ENCODE results near the gene BAHCC1. TPM values are rescaled to one million over a fixed set of nuclear protein-coding genes. Genes with fewer than 3 reads are reported as not detected.

Gene BAHCC1
- total RNA-seq, 1 donor from 2014 or later, result 3.6 TPM

DNA sequence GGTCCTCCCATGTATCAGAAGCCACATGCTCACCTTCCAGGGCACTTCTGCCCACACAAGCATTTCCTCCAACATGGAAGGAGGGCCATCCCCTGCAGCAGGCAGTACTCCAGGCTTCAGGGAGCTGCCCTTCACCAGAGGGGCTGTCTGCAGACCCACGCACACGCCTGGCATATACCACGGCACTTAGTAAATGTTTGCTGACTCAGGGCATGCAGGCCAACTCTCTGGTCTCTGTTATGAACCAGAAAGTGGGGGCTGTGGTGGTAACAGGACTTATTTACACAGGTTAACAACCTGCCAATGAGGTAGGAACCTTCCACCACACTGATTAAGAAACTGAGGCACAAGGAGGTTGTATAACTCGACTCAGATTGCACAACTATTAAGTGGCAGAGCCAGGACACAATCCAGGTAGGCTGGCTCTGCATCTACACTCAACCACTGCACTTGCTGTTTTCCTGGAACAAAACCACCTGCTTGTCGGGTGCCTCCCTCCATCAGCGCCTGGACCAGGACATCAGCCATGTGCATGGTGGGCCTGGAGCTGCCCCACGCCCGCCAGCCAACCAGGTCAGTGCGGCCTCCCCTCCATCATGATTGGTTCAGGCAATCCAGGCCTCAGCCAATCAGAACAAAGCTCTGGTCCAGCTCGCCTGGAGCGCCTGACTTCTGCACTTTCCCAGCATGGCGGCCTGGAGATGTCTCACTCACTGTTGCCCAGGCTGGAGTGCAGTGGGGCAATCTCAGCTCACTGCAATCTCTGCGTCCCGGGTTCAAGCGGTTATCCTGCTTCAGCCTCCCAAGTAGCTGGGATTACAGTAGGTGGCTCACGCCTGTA, 98.2 kb downstream of the BAHCC1 start:
- no peak for DNase-seq (ENCODE audit: low spot score)

GRCh38 chr17:81494626-81495377, 99.5 kb downstream of the BAHCC1 start:
- DNase-seq (ENCODE audit: low spot score), result no peak

DNA sequence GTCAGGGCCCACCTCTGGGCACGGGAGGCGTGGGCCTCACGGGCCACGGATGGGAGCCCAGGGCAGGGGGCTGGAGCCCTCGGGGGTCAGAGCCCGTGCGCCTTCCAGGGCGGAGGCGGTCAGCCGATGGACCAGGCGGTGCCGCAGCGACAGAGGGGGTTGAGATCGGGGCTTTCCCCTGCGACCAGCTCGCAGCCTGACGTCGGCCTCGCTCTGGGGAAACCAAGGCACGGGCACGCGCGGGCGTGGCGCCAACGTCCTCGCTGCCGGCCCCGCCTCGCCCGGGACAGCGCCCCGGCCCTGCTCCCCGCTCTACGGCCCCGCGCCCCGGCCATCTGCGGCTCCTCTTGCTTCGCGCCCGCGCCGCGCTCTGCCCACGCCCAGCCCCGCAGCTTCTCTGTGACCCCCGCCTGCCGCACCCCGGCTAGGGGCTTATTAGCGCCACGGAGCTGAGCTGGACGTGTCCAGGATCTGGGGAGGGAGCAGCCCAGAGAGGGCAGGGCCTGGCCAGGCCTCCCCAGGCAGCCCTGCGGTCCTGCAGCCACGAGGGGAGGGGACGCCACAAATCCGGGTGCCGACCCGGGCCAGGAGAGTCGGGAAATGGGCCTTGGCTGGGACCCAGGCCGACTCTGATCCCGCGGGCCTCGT, 103.8 kb downstream of the BAHCC1 start:
- no peak for DNase-seq (ENCODE audit: low spot score)

GRCh38 chr17:81499601-81499970, 104.3 kb downstream of the BAHCC1 start:
- DNase-seq (ENCODE audit: low spot score), result no peak

- DNase-seq (ENCODE audit: low spot score), result no peak
Measured at GRCh38 chr17:81500047-81500446, 104.8 kb downstream of the BAHCC1 start.

DNA sequence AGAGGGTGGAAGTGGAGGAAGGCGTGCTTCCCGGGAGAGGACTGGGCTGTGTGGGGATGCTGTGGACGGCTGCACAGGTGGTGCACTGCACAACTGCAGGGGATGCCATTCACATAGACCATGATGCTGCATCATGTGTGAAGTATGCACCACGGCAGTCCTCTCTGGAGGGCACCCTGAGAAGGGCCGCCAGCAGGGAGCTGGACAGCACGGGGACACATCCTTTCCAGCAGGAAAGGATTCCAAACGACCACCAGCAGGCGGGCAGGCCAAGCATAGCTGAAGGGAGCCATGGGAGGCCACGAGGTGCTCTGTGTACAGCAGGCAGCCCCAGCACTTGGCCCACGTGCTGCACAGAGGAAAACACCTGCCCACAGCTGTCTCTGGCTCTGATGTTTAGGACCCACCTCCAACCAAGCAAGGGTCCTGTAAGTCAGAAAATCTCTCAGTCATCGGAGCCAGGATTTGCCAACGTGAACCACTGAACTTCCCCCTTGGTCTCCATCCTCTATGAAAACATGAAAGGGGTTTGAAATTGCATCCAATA, 107.3 kb downstream of the BAHCC1 start:
- no peak for DNase-seq (ENCODE audit: low spot score)

- DNase-seq (ENCODE audit: low spot score), result no peak
Measured at GRCh38 chr17:81503619-81504018, 108.4 kb downstream of the BAHCC1 start.

- no peak for DNase-seq (ENCODE audit: low spot score)
Measured at GRCh38 chr17:81508639-81509206, 113.5 kb downstream of the BAHCC1 start.

GRCh38 chr17:81509207-81509971, 114.1 kb downstream of the BAHCC1 start:
- no peak for DNase-seq (ENCODE audit: low spot score)

- DNase-seq (ENCODE audit: low spot score), result no peak
Measured at GRCh38 chr17:81509972-81510784, 114.9 kb downstream of the BAHCC1 start.

- DNase-seq (ENCODE audit: low spot score), result no peak
Measured at GRCh38 chr17:81510785-81511553, 115.7 kb downstream of the BAHCC1 start.

DNA sequence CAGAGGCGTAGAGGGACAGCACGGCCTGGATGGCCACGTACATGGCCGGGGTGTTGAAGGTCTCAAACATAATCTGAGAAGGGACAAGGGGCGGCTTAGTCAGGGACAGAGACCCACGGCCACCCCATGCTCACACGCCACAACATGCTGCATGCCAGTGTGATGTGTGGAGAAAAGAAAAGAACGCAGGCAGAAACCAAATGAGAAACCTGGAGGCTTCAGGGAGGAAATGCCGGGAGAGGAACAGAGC, 116.2 kb downstream of the BAHCC1 start:
- no peak for DNase-seq (ENCODE audit: low spot score)

GRCh38 chr17:81511804-81512561, 116.7 kb downstream of the BAHCC1 start:
- no peak for DNase-seq (ENCODE audit: low spot score)

DNA sequence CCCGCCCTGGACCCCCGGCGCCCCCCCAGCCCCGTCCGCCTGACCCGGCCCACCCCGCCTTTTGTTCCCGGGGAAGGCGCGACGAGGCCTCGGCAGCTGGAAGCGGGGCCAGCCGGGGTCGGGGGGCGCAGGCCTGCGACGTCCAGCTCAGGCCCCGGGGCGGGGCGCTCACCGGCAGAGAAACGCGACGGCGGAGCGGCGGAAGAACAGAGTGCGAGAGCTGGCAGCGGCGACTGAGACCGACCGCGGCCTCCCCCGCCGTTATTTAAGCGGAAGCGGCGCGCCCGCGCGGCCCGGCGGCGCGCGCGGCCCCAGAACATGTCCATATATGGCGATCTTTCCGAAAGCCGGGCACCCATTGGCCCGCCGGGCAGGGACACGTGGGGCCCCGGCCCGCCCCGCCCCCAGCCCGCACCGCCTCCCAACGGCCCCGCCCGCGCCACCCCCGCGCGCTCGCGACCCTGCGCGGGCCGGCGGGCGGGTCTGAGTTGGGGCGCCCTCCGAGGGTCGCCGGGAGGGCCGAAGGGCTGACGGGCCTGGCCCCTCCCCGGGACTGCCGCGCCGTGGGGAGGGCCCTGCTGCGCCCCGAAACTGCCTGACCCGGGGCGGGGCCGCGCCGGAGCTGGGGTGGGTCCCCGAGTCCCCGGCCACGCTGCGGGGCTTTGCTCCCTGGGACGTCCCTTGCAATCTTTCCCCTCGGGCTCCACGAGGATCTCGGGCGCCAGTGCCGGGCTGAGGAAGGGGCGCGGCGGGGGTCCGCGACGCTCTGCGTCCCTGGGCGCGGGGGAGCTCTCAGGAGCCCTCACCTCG, 117.5 kb downstream of the BAHCC1 start, which contains the start of gene ACTG1:
TSS of gene ACTG1 (minus strand) at position 238 of the 810 bp plus-strand sequence. CDS start 445 bp downstream, outside the sequence.
- peak; percentile 91 for DNase-seq (ENCODE audit: low spot score)

DNA sequence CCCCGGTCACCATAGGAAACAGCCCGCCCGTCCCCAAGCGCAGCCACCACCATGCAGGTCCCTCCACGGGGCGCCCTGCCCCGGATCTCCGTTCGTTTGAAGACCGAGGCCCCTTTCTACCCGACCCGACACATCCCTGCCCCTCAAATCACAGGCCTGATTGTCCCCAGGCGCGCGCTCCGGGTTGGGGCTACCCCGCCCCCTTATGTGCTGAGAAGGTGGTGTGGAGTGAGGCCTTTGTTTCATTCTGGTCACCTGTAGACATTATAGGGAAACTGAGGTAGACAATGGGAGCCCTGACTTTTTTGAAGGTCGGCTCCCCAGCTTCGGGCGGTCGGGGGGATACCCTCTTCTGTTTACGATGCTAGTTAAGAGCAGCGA, 118.1 kb downstream of the BAHCC1 start:
- peak; percentile 76 for DNase-seq (ENCODE audit: low spot score)

- DNase-seq (ENCODE audit: low spot score), result peak; percentile 77
Measured at GRCh38 chr17:81513753-81514488, 118.7 kb downstream of the BAHCC1 start.

GRCh38 chr17:81514489-81514738, 119.2 kb downstream of the BAHCC1 start:
- DNase-seq (ENCODE audit: low spot score), result no peak
